Measurements from ENCODE around the gene GMPPA.

Gene GMPPA

GRCh38 chr2:219468410-219469185, 30.1 kb upstream of the GMPPA start:
- no peak for DNase-seq

- DNase-seq: no peak
These were observed 29.4 kb upstream of the GMPPA start for GRCh38 chr2:219469186-219469724.

DNA sequence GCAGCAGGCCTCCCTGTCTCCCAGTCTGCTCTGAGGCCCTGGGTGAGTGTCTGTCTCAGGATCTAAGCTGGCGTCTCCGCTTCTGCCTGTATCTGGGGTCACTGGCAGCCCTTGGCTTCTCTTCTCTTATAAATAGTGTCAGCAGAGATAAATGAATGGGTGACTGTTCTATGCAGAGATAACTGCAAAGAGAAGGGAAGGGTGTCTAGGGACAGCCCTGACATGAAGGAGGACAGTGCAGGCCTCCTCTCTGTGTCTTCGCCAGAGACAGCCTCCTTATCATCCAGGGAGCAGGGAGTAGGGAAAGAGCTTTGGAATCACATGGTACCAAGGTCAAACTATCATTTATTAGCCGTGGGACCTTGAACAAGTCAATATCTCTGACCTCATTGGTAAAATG, 28.3 kb upstream of the GMPPA start:
- DNase-seq: no peak

GRCh38 chr2:219471476-219472371, 27.0 kb upstream of the GMPPA start:
- no peak for DNase-seq

GRCh38 chr2:219472629-219473187, 26.0 kb upstream of the GMPPA start:
- DNase-seq: no peak

- DNase-seq: no peak
These were observed 25.2 kb upstream of the GMPPA start for GRCh38 chr2:219473511-219473910.

DNA sequence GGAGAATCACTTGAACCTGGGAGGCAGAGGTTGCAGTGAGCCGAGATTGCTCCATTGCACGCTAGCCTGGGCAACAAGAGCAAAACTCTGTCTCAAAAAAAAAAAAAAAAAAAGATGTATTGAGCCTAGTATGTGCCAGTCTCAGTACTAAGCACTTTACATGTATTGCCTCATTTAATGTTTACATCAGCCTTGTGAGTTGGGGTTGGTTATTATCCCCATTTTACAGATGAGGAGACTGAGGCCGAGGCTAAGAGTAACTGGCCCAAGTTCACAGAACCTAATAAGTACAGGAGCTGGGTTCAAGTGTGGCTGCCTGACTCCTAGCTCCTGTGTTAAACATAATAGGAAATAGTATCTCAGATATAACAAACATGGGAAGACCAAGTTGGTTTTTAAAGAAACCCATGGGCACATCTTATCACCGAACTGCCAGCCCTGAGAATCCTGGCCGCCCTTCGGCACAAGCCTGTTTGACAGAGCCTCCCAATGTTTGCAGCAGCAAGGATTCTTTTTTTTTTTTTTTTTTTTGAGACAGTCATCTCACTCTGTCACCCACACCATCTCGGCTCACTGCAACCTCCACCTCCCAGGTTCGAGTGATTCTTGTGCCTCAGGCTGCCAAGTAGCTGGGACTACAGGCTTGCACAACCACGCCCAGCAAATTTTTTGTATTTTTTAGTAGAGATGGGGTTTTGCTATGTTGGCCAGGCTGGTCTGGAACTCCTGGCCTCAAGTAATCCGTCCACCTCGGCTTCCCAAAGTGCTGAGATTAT, 24.2 kb upstream of the GMPPA start:
- DNase-seq: no peak

GRCh38 chr2:219475278-219475677, 23.4 kb upstream of the GMPPA start:
- no peak for DNase-seq

- peak in 3 of 5 donors; percentile 30 to 49 (median 38) for DNase-seq
These were observed 22.7 kb upstream of the GMPPA start for GRCh38 chr2:219475697-219476651.

DNA sequence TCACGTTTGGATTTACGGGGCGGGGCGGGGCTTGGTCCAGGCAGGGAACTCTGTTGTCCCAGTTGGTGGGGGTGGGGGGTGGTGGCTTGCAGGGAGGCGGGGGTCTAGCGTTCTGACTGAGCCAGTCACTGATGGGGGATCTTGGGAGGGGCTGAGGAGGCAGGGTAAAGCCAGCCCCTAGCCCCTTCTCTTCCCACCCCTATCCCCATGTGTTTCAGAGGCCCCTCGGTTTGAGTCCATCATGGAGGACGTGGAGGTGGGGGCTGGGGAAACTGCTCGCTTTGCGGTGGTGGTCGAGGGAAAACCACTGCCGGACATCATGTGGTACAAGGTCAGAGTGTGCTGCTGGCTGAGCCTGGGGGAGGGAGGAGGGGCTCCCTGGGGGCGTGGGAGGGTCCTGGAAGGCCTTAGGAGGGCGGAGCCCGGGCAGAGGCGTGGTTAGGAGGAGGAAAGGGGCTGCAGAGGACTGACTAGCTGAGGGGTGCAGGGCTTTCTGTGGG, 22.0 kb upstream of the GMPPA start:
- no peak for DNase-seq

GRCh38 chr2:219477179-219477578, 21.5 kb upstream of the GMPPA start:
- DNase-seq: no peak

GRCh38 chr2:219477815-219478214, 20.9 kb upstream of the GMPPA start:
- DNase-seq: no peak

DNA sequence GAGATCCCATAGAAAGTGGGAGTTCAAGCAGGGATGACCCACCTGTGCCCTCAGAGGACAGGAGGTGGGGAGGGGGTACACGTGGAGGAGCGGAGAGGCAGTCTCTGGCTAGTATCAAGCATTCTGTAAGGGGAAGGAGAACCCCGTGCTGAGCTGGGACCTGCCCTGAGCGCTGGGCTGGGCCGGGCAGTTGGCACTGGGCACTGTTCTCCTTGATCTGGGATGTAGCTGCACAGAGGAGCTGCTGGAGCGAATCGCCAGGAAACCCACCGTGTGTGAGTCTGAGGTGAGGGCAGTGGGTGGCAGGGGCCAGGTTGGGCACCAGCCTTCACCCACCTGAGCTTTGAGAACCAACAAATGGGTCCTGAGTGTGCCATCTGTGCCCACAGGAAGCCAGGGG, 19.8 kb upstream of the GMPPA start:
- no peak for DNase-seq

DNA sequence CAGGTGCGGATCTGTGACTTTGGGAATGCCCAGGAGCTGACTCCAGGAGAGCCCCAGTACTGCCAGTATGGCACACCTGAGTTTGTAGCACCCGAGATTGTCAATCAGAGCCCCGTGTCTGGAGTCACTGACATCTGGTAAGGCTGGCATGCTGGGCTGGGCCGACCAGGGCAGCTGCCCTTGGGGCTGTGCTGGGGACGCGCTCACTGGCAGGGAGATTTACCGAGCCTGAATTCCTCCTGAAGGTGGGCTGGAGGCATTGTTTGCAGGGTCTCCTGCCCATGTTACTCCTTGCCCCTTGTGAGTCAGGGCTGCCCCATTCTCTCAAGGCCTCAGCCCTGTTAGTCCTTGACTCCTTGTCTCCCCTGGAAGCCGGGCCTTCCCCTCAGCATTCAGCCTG, 18.7 kb upstream of the GMPPA start:
- no peak for DNase-seq

- DNase-seq: no peak
These were observed 15.9 kb upstream of the GMPPA start for GRCh38 chr2:219482674-219483405.

- DNase-seq: no peak
These were observed 15.0 kb upstream of the GMPPA start for GRCh38 chr2:219483451-219484342.

GRCh38 chr2:219484343-219485200, 14.1 kb upstream of the GMPPA start:
- no peak for DNase-seq

- DNase-seq: no peak
These were observed 13.5 kb upstream of the GMPPA start for GRCh38 chr2:219485201-219485580.

All from T-helper 1 cell (primary cell).